ENCODE data around the gene SRSF3. TPM values are rescaled to one million over a fixed set of nuclear protein-coding genes. Genes with fewer than 3 reads are reported as not detected.

Gene SRSF3
- total RNA-seq, 2 experiments from 2014 or later, result 316 to 539 TPM

DNA sequence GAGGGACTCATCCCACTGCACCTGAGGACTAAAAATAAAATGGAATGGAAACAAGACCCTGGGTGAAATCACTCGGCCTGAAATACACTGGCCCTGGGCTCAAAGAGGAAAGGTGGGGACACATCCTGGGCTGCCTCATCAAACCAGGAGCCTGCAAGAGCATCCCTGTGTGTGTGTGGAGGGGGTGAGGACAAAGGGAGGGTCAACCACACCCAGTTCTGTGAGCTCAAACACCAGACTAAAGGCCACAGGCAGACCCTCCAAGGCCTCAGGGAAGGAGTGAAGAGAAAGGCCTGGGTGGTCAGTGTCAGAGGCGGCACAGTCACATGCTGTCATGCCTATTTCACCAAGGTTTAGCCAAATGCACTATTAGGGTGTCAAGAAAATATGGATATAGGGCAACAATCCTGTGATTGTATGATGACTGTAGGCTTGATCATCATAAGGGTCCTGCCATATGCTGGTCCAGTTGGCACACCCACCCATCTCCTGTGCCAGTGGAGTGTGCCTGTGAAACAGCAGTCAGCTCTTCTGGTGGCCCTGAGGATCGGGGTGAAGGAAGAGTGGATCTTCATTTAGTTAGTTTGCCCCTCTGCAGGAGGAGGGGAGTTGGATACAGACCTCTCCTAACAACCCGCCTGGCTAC, 28.9 kb downstream of the SRSF3 start:
- Histone ChIP-seq H4K20me1 (ENCODE audit: insufficient read depth, low read length) (no peaks in the 10 kb centered on the region), H3K9me3 (ENCODE audit: low read length) (no peaks in the 10 kb centered on the region), H3K4me3 (ENCODE audit: low read depth, low read length, poor library complexity, severe bottlenecking) (no peak overlapping the region), H3K27ac (ENCODE audit: low read depth, low read length, poor library complexity, severe bottlenecking) (no peak overlapping the region), H2AFZ (ENCODE audit: low read length) (no peak overlapping the region), H3K36me3 (ENCODE audit: insufficient read depth, low read length) (no peaks in the 10 kb centered on the region), H3K79me2 (ENCODE audit: insufficient read depth, low read depth, low read length) (no peaks in the 10 kb centered on the region), H3K4me1 (ENCODE audit: insufficient read depth, low read length, poor library complexity, severe bottlenecking) (peaks cover 26% of the 10 kb centered on the region), H3K4me2 (ENCODE audit: low read length) (no peak overlapping the region), H3K9me2 (ENCODE audit: insufficient read depth, low read length) (no peaks in the 10 kb centered on the region)
- DNase-seq (ENCODE audit: low spot score), result no peak
- intact Hi-C loops (cut with micrococcal nuclease; ENCODE audit: unreplicated experiment), result loop anchor here (1.0 to 5.0 kb wide), 5 partner anchors 39 to 136 kb away; no protein-coding TSS in a partner anchor
- BruUV-seq (replicated peaks), result no TSS peak
- no peak for TF ChIP-seq EZH2phosphoT487 (IDR thresholded peaks at IDR 0.05; ENCODE audit: borderline replicate concordance, low read depth, low read length)
- ChIA-PET CTCF (ENCODE audit: unreplicated experiment) (interaction anchor here (1.0 kb wide), 1 partner anchor 25 kb away, joined by 3 read pairs; no protein-coding TSS in a partner anchor), POLR2A (interaction anchor here (1.4 kb wide), 1 partner anchor 30 kb away, joined by 4 read pairs; no protein-coding TSS in a partner anchor)

DNA sequence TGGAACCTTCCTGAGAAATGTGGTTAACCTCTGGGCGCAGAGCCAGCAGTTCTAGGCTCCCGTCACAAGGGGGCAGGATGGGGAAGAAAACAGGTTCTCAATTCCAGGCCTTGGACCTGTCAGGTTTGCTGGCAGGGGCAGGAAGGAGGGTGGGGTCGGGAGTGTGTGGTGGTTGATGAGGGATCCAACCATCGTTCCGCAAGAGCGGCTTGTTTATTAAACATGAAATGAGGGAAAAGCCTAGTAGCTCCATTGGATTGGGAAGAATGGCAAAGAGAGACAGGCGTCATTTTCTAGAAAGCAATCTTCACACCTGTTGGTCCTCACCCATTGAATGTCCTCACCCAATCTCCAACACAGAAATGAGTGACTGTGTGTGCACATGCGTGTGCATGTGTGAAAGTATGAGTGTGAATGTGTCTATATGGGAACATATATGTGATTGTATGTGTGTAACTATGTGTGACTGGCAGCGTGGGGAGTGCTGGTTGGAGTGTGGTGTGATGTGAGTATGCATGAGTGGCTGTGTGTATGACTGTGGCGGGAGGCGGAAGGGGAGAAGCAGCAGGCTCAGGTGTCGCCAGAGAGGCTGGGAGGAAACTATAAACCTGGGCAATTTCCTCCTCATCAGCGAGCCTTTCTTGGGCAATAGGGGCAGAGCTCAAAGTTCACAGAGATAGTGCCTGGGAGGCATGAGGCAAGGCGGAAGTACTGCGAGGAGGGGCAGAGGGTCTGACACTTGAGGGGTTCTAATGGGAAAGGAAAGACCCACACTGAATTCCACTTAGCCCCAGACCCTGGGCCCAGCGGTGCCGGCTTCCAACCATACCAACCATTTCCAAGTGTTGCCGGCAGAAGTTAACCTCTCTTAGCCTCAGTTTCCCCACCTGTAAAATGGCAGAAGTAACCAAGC, 29.6 kb downstream of the SRSF3 start:
- no TSS peak for BruUV-seq (replicated peaks)
- peak; percentile 83 for DNase-seq (ENCODE audit: low spot score)
- peaks cover 22% of the 10 kb centered on the region for H3K4me1 ChIP-seq (ENCODE audit: insufficient read depth, low read length, poor library complexity, severe bottlenecking)
- H4K20me1 ChIP-seq (ENCODE audit: insufficient read depth, low read length), result no peaks in the 10 kb centered on the region
- no peak overlapping the region for H3K4me3 ChIP-seq (ENCODE audit: low read depth, low read length, poor library complexity, severe bottlenecking)
- H2AFZ ChIP-seq (ENCODE audit: low read length), result no peak overlapping the region
- peak overlapping the region; percentile 14; the same call in 1 of the 2 replicates for H3K4me2 ChIP-seq (ENCODE audit: low read length)
- H3K27ac ChIP-seq (ENCODE audit: low read depth, low read length, poor library complexity, severe bottlenecking), result no peak overlapping the region
- H3K79me2 ChIP-seq (ENCODE audit: insufficient read depth, low read depth, low read length), result no peaks in the 10 kb centered on the region
- no peaks in the 10 kb centered on the region for H3K36me3 ChIP-seq (ENCODE audit: insufficient read depth, low read length)
- ChIA-PET POLR2A (interaction anchor here (0.9 to 1.4 kb wide), 3 partner anchors 29 to 137 kb away, joined by 3 to 4 read pairs (median 3); no protein-coding TSS in a partner anchor), CTCF (ENCODE audit: unreplicated experiment) (interaction anchor here (0.7 to 1.0 kb wide), 4 partner anchors 11 to 136 kb away, joined by 3 to 4 read pairs (median 3); no protein-coding TSS in a partner anchor)
- H3K9me3 ChIP-seq (ENCODE audit: low read length), result no peaks in the 10 kb centered on the region
- intact Hi-C loops (cut with micrococcal nuclease; ENCODE audit: unreplicated experiment), result loop anchor here (1.0 to 5.0 kb wide), 5 partner anchors 38 to 135 kb away; no protein-coding TSS in a partner anchor
- TF ChIP-seq EZH2phosphoT487 (IDR thresholded peaks at IDR 0.05; ENCODE audit: borderline replicate concordance, low read depth, low read length), result no peak
- TF ChIP-seq, protein P1, sequence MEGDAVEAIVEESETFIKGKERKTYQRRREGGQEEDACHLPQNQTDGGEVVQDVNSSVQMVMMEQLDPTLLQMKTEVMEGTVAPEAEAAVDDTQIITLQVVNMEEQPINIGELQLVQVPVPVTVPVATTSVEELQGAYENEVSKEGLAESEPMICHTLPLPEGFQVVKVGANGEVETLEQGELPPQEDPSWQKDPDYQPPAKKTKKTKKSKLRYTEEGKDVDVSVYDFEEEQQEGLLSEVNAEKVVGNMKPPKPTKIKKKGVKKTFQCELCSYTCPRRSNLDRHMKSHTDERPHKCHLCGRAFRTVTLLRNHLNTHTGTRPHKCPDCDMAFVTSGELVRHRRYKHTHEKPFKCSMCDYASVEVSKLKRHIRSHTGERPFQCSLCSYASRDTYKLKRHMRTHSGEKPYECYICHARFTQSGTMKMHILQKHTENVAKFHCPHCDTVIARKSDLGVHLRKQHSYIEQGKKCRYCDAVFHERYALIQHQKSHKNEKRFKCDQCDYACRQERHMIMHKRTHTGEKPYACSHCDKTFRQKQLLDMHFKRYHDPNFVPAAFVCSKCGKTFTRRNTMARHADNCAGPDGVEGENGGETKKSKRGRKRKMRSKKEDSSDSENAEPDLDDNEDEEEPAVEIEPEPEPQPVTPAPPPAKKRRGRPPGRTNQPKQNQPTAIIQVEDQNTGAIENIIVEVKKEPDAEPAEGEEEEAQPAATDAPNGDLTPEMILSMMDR (conservative IDR thresholded peaks at IDR 0.05; ENCODE audit: low read length), result peak; percentile 96
- H3K9me2 ChIP-seq (ENCODE audit: insufficient read depth, low read length), result no peaks in the 10 kb centered on the region

Data from OCI-LY7 (cell line).